Measurements from ENCODE around the gene C9orf153.
A peak's percentile ranks its signal among the peaks of the same experiment; 100 is the strongest.

Gene C9orf153

GRCh38 chr9:86279839-86280238 is 20.4 kb upstream of the C9orf153 start:
- H2BK120ac ChIP-seq (ENCODE audit: low read depth, low read length), result no peak overlapping the region
- H3K23ac ChIP-seq (ENCODE audit: low read depth, low read length, poor library complexity), result no peak overlapping the region
- no peak overlapping the region for H3K4ac ChIP-seq (ENCODE audit: low read length)
- no peak overlapping the region for H4K8ac ChIP-seq (ENCODE audit: low read depth, low read length)
- H2AFZ ChIP-seq (ENCODE audit: low read length), result no peak overlapping the region
- H2BK15ac ChIP-seq (ENCODE audit: low read length), result no peak overlapping the region
- no peaks in the 10 kb centered on the region for H3K27me3 ChIP-seq (ENCODE audit: control insufficient read depth in 3 of 3, insufficient read depth in 3 of 3, low read depth in 1 of 3, low read length in 3 of 3)
- H3K9ac ChIP-seq (ENCODE audit: low read depth, low read length, poor library complexity), result no peak overlapping the region
- no peak overlapping the region for H2BK5ac ChIP-seq (ENCODE audit: low read length)
- no peak overlapping the region for H3K14ac ChIP-seq (ENCODE audit: low read length)
- DNase-seq (ENCODE audit: low spot score), result no peak
- WGBS, 2 donors (ENCODE audit: extremely low coverage in 2 of 2, insufficient read length in 2 of 2, insufficient replicate concordance in 1 of 2), result no CpG with 5 or more reads among the region's 3 CpGs
- H3K4me1 ChIP-seq (ENCODE audit: control insufficient read depth in 2 of 2, insufficient read depth in 1 of 2, low read depth in 1 of 2, low read length in 2 of 2), result peaks cover 7 to 16% of the 10 kb centered on the region in 2 donors
- H2AK5ac ChIP-seq (ENCODE audit: low read depth, low read length), result no peak overlapping the region
- no peak overlapping the region for H3K4me3 ChIP-seq (ENCODE audit: low read length in 2 of 2)
- no peak overlapping the region for H2BK12ac ChIP-seq (ENCODE audit: low read length)
- H3K36me3 ChIP-seq (replicated peaks in 1 of 2; ENCODE audit: control insufficient read depth in 2 of 2, insufficient read depth in 2 of 2, low read length in 2 of 2), result peaks cover 0 to 13% of the 10 kb centered on the region in 2 donors
- no peak overlapping the region for H3K18ac ChIP-seq (ENCODE audit: low read length)
- no peaks in the 10 kb centered on the region for H3K9me3 ChIP-seq (replicated peaks in 1 of 2; ENCODE audit: control insufficient read depth in 2 of 2, insufficient read depth in 1 of 2, low read depth in 1 of 2, low read length in 2 of 2)
- H4K91ac ChIP-seq (ENCODE audit: low read depth, low read length, poor library complexity), result no peak overlapping the region
- peaks cover 2% of the 10 kb centered on the region for H3K79me1 ChIP-seq (ENCODE audit: low read depth, low read length)
- no peak overlapping the region for H3K27ac ChIP-seq (replicated peaks; ENCODE audit: low read length)
- no peak overlapping the region for H3K4me2 ChIP-seq (ENCODE audit: insufficient read depth, low read length, poor library complexity, severe bottlenecking)

GRCh38 chr9:86277072-86277471 is 17.6 kb upstream of the C9orf153 start:
- DNase-seq (ENCODE audit: low spot score), result no peak
- H3K18ac ChIP-seq (ENCODE audit: low read length), result no peak overlapping the region
- no peak overlapping the region for H3K4me3 ChIP-seq (ENCODE audit: low read length in 2 of 2)
- H2BK15ac ChIP-seq (ENCODE audit: low read length), result no peak overlapping the region
- H2BK5ac ChIP-seq (ENCODE audit: low read length), result no peak overlapping the region
- H3K27ac ChIP-seq (replicated peaks; ENCODE audit: low read length), result no peak overlapping the region
- WGBS, 2 donors (ENCODE audit: extremely low coverage in 2 of 2, insufficient read length in 2 of 2, insufficient replicate concordance in 1 of 2), result no CpG with 5 or more reads among the region's 1 CpG
- H3K9me3 ChIP-seq (replicated peaks in 1 of 2; ENCODE audit: control insufficient read depth in 2 of 2, insufficient read depth in 1 of 2, low read depth in 1 of 2, low read length in 2 of 2), result no peaks in the 10 kb centered on the region
- no peak overlapping the region for H4K91ac ChIP-seq (ENCODE audit: low read depth, low read length, poor library complexity)
- peaks cover 2 to 10% of the 10 kb centered on the region in 2 donors for H3K4me1 ChIP-seq (ENCODE audit: control insufficient read depth in 2 of 2, insufficient read depth in 1 of 2, low read depth in 1 of 2, low read length in 2 of 2)
- no peak overlapping the region for H3K14ac ChIP-seq (ENCODE audit: low read length)
- H2AFZ ChIP-seq (ENCODE audit: low read length), result no peak overlapping the region
- no peak overlapping the region for H2AK5ac ChIP-seq (ENCODE audit: low read depth, low read length)
- H2BK120ac ChIP-seq (ENCODE audit: low read depth, low read length), result no peak overlapping the region
- peaks cover 2% of the 10 kb centered on the region for H3K79me1 ChIP-seq (ENCODE audit: low read depth, low read length)
- no peak overlapping the region for H4K8ac ChIP-seq (ENCODE audit: low read depth, low read length)
- no peaks in the 10 kb centered on the region for H3K27me3 ChIP-seq (ENCODE audit: control insufficient read depth in 3 of 3, insufficient read depth in 3 of 3, low read depth in 1 of 3, low read length in 3 of 3)
- no peak overlapping the region for H3K9ac ChIP-seq (ENCODE audit: low read depth, low read length, poor library complexity)
- H3K36me3 ChIP-seq (replicated peaks in 1 of 2; ENCODE audit: control insufficient read depth in 2 of 2, insufficient read depth in 2 of 2, low read length in 2 of 2), result peaks cover 3 to 32% of the 10 kb centered on the region in 2 donors
- H3K4me2 ChIP-seq (ENCODE audit: insufficient read depth, low read length, poor library complexity, severe bottlenecking), result no peak overlapping the region
- H2BK12ac ChIP-seq (ENCODE audit: low read length), result no peak overlapping the region
- no peak overlapping the region for H3K23ac ChIP-seq (ENCODE audit: low read depth, low read length, poor library complexity)
- no peak overlapping the region for H3K4ac ChIP-seq (ENCODE audit: low read length)

GRCh38 chr9:86275962-86276361 is 16.5 kb upstream of the C9orf153 start:
- H3K14ac ChIP-seq (ENCODE audit: low read length), result no peak overlapping the region
- H3K4me2 ChIP-seq (ENCODE audit: insufficient read depth, low read length, poor library complexity, severe bottlenecking), result no peak overlapping the region
- no peak overlapping the region for H3K4ac ChIP-seq (ENCODE audit: low read length)
- no peak overlapping the region for H2BK120ac ChIP-seq (ENCODE audit: low read depth, low read length)
- H3K27ac ChIP-seq (replicated peaks; ENCODE audit: low read length), result no peak overlapping the region
- peaks cover 0 to 7% of the 10 kb centered on the region in 2 donors for H3K9me3 ChIP-seq (replicated peaks in 1 of 2; ENCODE audit: control insufficient read depth in 2 of 2, insufficient read depth in 1 of 2, low read depth in 1 of 2, low read length in 2 of 2)
- H3K27me3 ChIP-seq (ENCODE audit: control insufficient read depth in 3 of 3, insufficient read depth in 3 of 3, low read depth in 1 of 3, low read length in 3 of 3), result no peaks in the 10 kb centered on the region
- DNase-seq (ENCODE audit: low spot score), result no peak
- H3K79me1 ChIP-seq (ENCODE audit: low read depth, low read length), result peaks cover 2% of the 10 kb centered on the region
- no peak overlapping the region for H2BK5ac ChIP-seq (ENCODE audit: low read length)
- H2AFZ ChIP-seq (ENCODE audit: low read length), result no peak overlapping the region
- H2AK5ac ChIP-seq (ENCODE audit: low read depth, low read length), result no peak overlapping the region
- WGBS, 2 donors (ENCODE audit: extremely low coverage in 2 of 2, insufficient read length in 2 of 2, insufficient replicate concordance in 1 of 2), result no CpG with 5 or more reads among the region's 3 CpGs
- no peak overlapping the region for H3K23ac ChIP-seq (ENCODE audit: low read depth, low read length, poor library complexity)
- H3K9ac ChIP-seq (ENCODE audit: low read depth, low read length, poor library complexity), result no peak overlapping the region
- H3K4me1 ChIP-seq (ENCODE audit: control insufficient read depth in 2 of 2, insufficient read depth in 1 of 2, low read depth in 1 of 2, low read length in 2 of 2), result peaks cover 2 to 9% of the 10 kb centered on the region in 2 donors
- no peak overlapping the region for H2BK12ac ChIP-seq (ENCODE audit: low read length)
- H3K18ac ChIP-seq (ENCODE audit: low read length), result no peak overlapping the region
- no peak overlapping the region for H4K8ac ChIP-seq (ENCODE audit: low read depth, low read length)
- H3K36me3 ChIP-seq (replicated peaks in 1 of 2; ENCODE audit: control insufficient read depth in 2 of 2, insufficient read depth in 2 of 2, low read length in 2 of 2), result peaks cover 7 to 43% of the 10 kb centered on the region in 2 donors
- no peak overlapping the region for H4K91ac ChIP-seq (ENCODE audit: low read depth, low read length, poor library complexity)
- H3K4me3 ChIP-seq (ENCODE audit: low read length in 2 of 2), result peak overlapping the region in 1 of 2 donors; percentile 65
- H2BK15ac ChIP-seq (ENCODE audit: low read length), result no peak overlapping the region

GRCh38 chr9:86274821-86275643 is 15.6 kb upstream of the C9orf153 start:
- no peak overlapping the region for H3K4me2 ChIP-seq (ENCODE audit: insufficient read depth, low read length, poor library complexity, severe bottlenecking)
- no peak overlapping the region for H2BK12ac ChIP-seq (ENCODE audit: low read length)
- no peak overlapping the region for H3K27ac ChIP-seq (replicated peaks; ENCODE audit: low read length)
- H2BK5ac ChIP-seq (ENCODE audit: low read length), result no peak overlapping the region
- no peak overlapping the region for H3K14ac ChIP-seq (ENCODE audit: low read length)
- H3K23ac ChIP-seq (ENCODE audit: low read depth, low read length, poor library complexity), result no peak overlapping the region
- no peak overlapping the region for H2AFZ ChIP-seq (ENCODE audit: low read length)
- peaks cover 8 to 43% of the 10 kb centered on the region in 2 donors for H3K36me3 ChIP-seq (replicated peaks in 1 of 2; ENCODE audit: control insufficient read depth in 2 of 2, insufficient read depth in 2 of 2, low read length in 2 of 2)
- no peak overlapping the region for H3K4ac ChIP-seq (ENCODE audit: low read length)
- H3K4me1 ChIP-seq (ENCODE audit: control insufficient read depth in 2 of 2, insufficient read depth in 1 of 2, low read depth in 1 of 2, low read length in 2 of 2), result peaks cover 0 to 4% of the 10 kb centered on the region in 2 donors
- no peak overlapping the region for H3K18ac ChIP-seq (ENCODE audit: low read length)
- no peak overlapping the region for H3K4me3 ChIP-seq (ENCODE audit: low read length in 2 of 2)
- peaks cover 2% of the 10 kb centered on the region for H3K79me1 ChIP-seq (ENCODE audit: low read depth, low read length)
- no peak overlapping the region for H2AK5ac ChIP-seq (ENCODE audit: low read depth, low read length)
- H4K91ac ChIP-seq (ENCODE audit: low read depth, low read length, poor library complexity), result no peak overlapping the region
- H3K9ac ChIP-seq (ENCODE audit: low read depth, low read length, poor library complexity), result no peak overlapping the region
- no peak for DNase-seq (ENCODE audit: low spot score)
- H3K27me3 ChIP-seq (ENCODE audit: control insufficient read depth in 3 of 3, insufficient read depth in 3 of 3, low read depth in 1 of 3, low read length in 3 of 3), result no peaks in the 10 kb centered on the region
- WGBS, 2 donors (ENCODE audit: extremely low coverage in 2 of 2, insufficient read length in 2 of 2, insufficient replicate concordance in 1 of 2), result no CpG with 5 or more reads among the region's 7 CpGs
- peaks cover 0 to 8% of the 10 kb centered on the region in 2 donors for H3K9me3 ChIP-seq (replicated peaks in 1 of 2; ENCODE audit: control insufficient read depth in 2 of 2, insufficient read depth in 1 of 2, low read depth in 1 of 2, low read length in 2 of 2)
- H2BK120ac ChIP-seq (ENCODE audit: low read depth, low read length), result no peak overlapping the region
- H2BK15ac ChIP-seq (ENCODE audit: low read length), result no peak overlapping the region
- no peak overlapping the region for H4K8ac ChIP-seq (ENCODE audit: low read depth, low read length)

Data from neuronal stem cell (in vitro differentiated cells).